Putamen (tissue), 1 donor: ENCODE data around the gene ACTL7B.
A peak's percentile ranks its signal among the peaks of the same experiment; 100 is the strongest.
"Not testable (repeated sequence)": the region's sequence is repeated elsewhere in the genome, so short reads cannot be mapped to it uniquely, and the experiment has no call there.

Experiments
- DNase-seq: peaks from one replicate; pipeline ENCODE4 v3.0.0-alpha.2; 2016; ENCODE audit warnings: low spot score

The ACTL7B gene

DNA sequence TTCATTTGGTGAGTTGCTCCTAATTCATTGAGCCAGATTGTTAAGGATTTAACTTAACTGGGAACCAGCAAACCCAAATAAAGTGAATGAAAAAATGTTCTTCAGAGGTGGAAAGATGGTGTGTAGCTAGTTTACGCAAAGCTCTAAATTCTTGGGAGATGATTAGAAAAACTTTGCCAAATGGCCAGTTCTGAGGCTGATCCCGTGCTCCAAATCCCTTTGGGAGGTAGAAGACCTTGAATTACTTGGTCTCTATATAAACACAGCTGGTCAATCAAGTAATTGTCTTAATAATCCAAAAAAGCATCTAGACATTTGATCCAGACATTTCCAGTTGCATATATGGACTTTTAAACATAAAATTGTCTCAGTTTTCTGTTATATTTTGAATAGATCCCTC, 11.4 kb downstream of the ACTL7B start:
- DNase-seq: no peak

DNA sequence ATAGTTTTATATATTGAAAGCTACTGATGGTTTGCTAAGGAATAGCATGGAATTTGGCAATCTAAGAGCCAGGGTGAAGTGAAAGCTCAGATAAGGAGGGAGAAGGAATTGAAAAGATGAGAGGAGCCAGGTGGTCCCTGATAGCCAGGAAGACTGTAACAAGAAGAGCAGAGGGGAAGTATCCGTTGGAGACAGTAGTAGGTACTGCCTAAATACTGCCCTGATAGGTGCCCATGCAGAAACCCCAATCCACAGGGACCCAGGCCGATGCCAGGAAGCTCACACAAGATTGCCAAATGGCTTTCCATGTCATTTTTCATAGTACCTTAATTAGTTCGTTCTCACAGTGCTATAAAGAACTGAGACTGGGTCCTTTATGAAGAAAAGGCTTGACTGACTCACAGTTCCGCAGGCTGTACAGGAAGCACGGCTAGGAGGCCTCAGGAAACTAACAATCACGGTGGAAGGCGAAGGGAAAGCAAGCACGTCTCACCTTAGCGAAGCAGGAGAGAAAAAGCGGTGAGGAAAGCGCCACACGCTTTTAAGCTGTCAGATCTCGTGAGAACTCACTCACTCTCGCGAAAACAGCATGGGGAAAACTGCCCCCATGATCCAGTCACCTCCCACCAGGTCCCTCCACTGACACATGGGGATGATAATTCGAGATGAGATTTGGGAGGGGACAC, 13.0 kb downstream of the ACTL7B start:
- no peak for DNase-seq

DNA sequence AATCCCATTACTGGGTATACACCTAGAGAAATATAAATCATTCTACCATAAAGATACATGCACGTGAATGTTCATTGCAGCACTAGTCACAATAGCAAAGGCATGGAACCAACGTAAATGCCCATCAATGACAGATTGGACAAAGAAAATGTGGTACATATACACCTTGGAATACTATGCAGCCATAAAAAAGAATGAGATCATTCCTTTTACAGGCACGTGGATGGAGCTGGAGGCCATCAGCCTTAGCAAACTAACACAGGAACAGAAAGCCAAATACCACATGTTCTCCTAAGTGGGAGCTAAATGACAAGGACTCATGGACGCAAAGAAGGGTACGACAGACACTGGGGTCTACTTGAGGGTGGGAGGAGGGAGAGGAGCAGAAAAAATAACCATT, 16.2 kb downstream of the ACTL7B start:
- not testable (repeated sequence) for DNase-seq

DNA sequence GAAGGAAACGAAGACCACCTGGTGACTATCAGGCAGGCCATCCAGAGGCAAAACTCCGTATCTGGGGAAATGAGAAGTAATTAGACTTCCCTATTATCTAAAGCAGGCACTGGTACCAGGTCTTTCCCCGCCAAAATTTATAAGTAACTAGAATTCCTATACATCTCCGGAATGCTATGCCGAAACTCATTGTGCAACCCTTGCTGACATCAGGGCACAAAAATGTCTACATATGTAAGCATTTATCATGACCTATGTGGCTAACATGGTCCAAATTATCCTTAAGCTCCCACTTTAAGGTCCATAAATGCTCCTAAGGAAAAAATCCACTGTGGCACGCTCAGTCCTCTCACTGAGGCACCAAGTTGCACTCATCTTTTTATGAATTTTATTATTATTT, 17.8 kb downstream of the ACTL7B start:
- DNase-seq: no peak

DNA sequence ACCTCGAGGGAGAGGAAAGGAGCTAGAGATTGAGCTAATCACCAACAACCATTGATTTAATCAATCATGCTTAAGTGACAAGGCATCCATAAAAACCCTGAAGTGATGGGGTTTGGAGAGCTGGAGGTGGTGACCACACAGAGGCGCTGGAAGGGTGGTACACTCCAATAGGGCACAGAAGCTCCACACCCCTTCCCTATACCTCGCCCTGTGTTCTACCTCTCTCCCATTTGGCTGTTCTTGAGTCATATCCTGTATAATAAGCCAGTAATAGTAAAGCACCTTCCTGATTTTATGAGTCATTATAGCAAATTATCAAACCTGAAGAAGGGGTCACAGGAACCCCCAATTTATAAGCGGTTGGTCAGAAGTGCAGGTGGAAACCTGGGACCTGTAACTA, 18.3 kb downstream of the ACTL7B start:
- no peak for DNase-seq

DNA sequence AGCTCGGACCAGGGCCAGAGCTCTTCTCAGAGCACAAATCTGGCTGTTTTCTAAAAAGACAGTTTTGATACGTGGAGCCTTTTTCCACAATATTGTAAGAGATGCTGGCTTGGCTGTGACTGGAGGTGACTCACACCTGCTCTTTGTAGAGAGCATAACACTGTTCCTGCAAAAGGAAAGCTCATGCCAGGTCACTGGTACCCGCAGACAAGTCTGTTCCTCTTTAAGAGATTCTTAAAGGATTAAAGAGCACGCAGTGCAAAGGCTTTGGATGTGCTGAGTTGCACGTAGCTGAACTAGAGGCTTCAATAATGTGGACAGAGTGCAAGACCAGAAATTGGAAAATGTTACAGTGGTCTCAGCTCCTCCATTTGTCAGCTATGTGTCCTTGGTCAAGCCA, 19.0 kb downstream of the ACTL7B start:
- no peak for DNase-seq

DNA sequence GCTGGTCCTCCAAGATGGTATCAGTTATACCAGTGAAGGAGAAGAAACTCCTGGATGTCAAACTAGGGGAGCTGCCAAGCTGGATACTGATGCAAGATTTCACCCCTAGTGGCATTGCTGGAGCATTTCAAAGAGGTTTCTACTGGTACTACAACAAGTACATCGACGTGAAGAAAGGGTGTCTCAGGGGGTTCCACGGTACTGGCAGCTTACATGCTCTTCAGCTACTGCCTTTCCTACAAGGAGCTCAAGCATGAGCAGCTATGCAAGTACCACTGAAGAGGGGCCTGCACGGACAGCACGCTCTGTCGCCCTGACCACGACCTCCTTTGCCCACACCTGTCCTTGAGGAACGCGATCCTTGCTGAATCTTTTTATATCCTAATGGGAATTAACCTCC, 19.5 kb downstream of the ACTL7B start:
- DNase-seq: no peak

DNA sequence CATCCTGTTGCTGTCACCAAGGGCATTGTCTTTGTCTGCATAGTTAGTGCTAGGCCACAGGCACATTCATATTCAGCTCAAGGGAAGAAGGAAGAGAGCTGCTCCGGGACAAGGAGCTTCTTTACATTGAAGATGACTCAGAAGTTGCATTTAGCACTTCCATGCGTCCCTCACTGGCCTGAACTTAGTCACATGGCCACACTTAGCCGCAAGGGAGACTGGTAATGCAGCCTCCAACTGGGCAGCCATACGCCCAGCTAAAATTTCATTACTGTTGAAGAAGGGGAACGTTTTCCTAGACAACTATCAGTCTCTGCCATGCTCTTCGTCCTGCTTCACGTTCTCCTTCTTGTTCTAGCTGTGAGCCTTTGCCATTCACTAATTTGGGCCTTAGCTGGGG, 20.0 kb downstream of the ACTL7B start:
- DNase-seq: no peak

DNA sequence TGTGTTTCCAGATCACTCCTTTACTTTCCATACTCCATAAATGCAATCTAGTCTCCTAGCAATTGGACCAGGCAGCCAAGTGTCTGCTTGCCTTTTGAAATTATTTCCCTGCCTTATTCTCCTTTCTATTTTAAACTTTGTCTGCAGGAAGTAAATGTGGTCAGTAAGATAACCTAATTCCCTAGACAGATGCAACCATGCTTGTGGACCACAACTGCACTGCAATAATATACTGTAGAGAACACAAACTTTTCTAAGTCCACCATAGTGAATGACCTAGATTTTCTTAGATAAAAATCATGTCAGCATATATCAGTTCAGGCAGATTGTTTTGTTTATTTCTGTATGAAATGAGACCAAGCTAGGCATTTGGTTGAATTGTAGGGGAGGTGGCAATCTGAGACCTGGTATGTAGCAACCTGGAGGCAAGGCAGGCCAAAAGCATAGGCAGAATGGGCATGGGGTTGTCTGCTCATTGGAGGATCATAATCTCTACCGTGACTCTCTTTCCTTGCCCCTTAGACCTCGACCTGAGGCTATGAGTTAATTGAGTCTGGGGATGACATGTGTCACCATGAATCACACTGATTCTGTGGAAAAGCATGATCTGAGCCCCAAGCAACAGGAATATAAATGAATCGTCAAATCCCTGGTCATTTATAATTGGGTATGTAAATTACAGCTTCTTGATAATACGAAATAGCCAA, 20.7 kb downstream of the ACTL7B start:
- no peak for DNase-seq

DNA sequence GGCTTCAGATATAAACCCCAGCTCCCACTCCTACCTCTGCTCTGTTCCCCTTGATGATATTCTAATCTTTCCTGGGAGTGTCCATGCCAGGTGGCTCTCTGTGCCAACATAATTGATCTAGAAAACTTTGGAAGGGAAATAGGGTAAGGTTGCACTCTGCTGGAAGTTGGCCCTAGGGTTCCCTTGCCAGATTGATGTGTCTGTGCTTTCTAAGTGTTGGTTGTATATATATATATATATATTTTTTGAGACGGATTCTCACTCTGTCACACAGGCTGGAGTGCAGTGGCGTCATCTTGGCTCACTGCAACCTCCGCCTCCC, 23.6 kb downstream of the ACTL7B start:
- no peak for DNase-seq

DNA sequence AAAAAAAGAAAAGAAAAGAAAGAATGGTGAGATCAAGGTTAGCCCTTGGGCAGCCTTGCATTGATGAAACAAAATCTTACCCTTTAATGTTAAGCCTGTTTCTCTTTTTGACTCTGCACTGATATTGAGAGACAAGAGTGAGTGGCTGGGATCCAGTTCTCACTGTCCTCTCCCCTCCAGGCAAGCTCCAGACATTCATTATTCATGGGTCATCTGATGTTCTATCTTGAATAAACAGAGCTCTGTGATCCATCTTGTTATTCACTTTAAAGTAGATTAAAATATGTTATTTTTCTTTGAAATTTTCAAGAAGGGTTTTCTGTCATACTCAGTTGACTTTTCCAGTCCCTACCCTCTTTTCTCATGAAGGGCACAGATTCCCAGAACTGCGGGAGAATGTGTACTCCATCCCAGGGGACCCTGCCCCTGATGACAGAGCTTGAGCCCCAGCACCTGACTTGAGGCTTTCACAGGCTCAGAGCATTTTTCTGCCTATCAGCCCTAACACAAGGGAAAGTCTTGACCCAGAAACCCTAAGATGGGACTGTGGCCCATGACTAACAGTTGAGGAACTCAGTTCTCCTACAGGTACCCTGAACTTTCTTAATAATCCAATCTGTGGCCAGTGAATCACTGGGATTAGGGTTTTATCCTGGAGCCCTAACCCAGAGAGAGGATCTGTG, 24.1 kb downstream of the ACTL7B start:
- DNase-seq: no peak

DNA sequence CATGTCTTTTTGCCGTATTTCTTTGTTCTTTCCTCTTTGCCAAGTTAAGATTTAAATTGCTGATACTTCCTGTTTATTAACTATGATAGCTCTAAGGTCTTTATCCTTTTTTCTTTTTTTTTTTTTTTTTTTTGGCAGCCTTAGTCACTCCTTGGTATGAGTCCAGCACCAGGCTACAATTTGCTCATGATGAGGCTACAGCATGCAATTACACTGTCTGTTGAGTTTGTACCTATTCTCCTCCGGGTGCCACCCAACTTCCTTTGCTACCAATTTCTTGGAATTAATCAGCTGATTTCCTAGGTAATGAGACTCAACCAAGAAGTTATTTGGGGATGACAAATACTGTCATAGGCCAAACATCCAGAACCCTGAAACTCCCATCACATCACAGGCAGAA, 25.5 kb downstream of the ACTL7B start:
- no peak for DNase-seq

DNA sequence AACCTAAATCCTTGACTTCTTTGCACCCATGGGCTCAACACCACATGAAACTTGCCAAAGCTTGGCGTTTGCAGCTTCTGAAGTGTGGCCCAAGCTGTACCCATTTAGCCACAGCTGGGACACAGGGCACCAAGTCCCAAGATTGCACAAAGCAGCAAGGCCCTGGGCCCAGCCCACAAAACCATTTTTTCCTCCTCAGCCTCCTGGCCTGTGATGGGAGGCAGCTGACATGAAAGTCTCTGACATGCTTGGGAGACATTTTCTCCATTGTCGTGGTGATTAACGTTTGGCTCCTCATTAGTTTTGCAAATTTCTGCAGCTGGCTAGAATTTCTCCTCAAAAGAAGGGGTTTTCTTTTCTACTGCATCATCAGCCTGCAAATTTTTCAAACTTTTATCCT, 32.0 kb downstream of the ACTL7B start:
- no peak for DNase-seq

DNA sequence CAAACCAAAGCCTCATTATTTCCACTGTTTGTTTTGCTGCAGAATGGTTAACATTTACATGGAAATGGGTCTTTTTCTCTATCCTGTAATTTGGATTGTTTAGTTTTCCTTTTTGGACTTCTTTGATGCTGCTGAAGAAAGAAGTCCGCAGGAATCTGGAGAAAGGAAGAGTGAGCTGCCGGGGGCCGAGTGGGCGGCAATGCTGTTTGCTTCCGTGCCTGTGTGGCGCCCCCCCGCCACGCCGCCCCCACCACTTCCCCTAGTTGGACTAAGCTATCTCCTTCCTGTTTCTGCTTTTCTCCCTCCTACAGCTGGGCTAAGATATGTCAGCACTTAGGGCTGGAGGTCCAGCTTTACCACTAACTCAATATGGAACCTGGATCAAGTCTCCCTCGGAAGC, 39.7 kb downstream of the ACTL7B start:
- DNase-seq: no peak

DNA sequence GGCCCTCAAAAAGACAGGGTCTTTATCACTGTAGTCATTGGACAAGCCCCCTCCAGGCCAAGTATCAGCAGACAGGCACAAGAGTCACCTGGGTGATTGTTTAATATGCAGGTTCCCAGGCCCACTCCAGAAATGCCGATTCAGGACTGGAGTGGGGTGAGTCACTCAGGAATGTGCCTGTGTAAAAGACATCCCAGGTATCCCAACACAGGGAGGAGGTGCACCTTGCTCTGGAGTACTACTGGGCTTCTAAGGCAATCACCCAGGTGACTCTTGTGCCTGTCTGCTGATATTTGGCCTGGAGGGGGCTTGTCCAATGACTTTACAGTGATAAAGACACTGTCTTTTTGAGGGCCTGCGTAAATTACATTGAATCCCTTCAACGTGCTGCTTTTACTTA, 40.6 kb downstream of the ACTL7B start:
- no peak for DNase-seq

DNA sequence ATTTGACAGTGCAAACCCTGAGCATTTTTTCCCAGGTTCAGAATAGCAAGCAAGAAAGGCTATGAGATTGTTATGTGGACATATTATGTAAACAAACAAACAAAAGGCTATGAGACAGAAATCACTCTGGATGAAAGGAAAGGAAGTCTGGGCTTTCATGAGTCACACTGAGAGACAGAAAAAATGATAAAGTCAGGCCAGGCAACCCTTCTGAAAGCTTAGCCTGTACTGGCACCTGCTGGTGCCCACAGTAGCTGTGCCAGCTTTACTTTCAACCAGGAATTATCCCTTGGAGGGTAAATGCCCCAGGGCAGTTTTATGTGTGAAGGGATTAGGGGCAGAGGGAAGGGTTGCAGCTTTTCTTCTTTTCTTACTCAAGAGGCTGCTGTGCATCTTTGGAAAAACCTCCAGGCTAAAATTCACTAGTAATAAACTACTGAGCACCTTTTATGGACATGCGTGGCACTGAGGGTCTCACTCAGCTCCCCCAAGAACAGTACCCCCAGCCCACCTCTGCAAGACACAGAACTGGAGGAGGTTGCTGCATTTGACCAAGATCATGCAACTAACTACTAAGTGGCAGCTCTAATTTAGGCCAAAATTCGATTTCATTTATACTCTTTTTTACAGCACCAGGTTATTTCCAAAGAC, 41.7 kb downstream of the ACTL7B start:
- peak; percentile 20 for DNase-seq

DNA sequence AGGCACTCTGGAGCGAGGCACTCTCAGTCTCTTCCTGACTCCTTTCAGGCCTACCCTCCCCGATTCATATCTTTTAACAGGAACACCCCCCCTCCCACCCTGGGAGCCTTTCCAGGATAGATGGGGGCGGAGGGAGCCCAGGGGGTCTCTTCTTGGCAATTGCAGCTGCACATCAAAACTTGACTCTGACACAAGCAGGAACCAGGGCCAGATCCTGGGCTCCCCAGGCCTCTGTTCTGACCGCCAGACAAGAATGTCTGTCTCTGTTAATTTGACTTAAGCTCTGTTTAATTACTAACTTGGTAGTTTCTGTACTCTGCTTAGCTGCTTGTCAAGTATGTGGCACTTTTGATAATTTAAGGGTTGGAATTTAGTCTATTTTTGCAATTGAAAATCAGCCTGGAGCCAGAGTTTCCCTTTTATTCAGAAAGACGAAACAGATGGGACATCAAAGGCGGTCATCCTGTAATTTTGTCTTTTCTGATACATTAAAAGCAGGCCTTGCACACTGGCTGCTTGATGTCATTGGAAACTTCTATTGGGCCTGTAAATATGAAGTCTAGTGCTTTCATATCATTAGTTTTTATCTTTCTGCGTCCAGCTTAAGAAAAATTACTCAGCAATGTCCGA, 43.3 kb downstream of the ACTL7B start:
- DNase-seq: no peak

DNA sequence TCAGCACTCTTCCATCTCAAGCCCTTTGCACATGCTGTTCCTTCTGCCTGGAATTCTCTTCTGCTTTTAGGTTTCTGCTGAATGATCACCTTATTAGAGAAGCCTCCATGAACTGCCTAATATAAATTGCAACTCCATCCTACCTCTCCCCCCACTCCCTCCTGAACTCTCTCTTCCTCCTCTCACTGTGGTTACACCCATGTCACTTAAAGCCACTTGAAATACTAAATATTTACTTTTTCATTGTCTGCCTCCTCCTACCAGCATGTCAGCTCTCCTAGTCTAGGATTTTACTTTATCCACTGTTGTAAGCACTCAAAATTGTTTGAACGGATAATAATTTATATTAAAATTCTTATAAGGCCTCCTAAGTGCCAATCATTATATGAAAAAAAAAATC, 43.8 kb downstream of the ACTL7B start:
- DNase-seq: no peak

DNA sequence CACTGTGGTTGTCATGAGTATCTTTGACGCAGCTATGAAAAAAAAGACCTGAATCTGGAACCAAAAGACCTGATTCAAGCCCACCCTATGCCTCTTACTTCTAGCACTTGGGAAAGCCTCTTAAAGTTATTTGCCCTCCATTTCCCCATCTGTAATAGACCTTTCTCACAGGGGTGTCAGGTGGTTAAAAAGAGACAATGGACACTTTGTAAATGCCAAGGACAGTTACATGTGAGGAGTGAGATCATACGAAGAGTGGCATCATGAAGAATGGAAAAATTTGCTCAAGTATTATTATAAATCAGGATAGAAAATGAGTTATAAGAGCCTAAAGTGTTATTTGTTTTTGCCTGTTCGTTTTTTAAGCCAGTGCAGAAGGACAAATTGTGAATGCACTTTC, 46.5 kb downstream of the ACTL7B start:
- no peak for DNase-seq
